Cardiac fibroblast (primary cell): Measurements from ENCODE around the gene MAP2K6.
"Not testable (repeated sequence)": the region's sequence is repeated elsewhere in the genome, so short reads cannot be mapped to it uniquely, and the experiment has no call there.

Experiments
- DNase-seq, 2 donors: peaks; one replicate each; pipeline versions ENCODE4 v3.0.0 to v3.0.0-alpha.2; 2010; ENCODE audit warnings: low read depth in 2 of 2
- H3K4me3 ChIP-seq, 2 donors: replicated peaks in 1 of 2; 1 replicate in 1 of 2; 2 replicates in 1 of 2; pipeline ENCODE4 v1.5.1; 2011; ENCODE audit warnings: low read depth in 2 of 2, low read length in 2 of 2, mild to moderate bottlenecking in 2 of 2, moderate library complexity in 1 of 2
- CTCF ChIP-seq: IDR thresholded peaks from one replicate; pipeline ENCODE4 v1.5.1; 2011; ENCODE audit warnings: low read depth, mild to moderate bottlenecking, low read length, inconsistent platforms

MAP2K6 gene

GRCh38 chr17:69473841-69474831 is 59.6 kb downstream of the MAP2K6 start:
- DNase-seq: peak in 1 of 2 donors; percentile 19
- TF ChIP-seq CTCF: no peak
- no peak overlapping the region for H3K4me3 ChIP-seq

DNA sequence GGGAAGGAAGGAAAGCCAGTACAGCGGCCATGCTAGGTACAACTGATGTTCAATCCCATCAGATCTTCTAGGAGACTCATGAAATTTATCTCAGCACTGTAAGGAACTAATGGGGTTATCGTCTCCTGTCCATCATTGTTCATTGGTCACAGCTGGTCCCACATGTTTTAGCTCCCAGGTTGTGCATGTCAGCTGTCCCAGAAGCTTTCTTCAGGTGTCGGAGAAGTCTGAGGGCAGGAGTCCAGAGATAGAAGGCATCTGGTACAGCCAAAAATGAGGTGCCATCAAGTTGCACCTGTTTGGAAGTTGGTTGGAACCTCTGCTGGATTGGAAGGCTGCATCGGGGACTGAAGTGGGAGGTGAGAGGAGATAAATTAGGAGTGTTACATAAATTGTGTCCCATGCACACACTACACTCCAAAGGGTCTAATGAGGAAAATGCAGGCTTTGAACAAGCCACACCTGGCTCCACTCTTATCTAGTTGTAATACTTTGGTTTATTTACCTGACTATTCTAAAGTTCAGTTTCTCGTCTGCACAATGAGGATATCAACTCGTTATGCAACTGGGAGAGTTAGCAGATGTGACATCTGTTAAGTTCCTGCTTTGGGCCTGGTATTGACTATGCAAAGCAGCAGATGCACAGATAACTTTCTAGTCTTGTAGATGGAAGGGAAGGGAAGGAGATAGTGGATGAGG is 62.9 kb downstream of the MAP2K6 start:
- TF ChIP-seq CTCF: no peak
- H3K4me3 ChIP-seq: no peak overlapping the region
- DNase-seq: no peak

DNA sequence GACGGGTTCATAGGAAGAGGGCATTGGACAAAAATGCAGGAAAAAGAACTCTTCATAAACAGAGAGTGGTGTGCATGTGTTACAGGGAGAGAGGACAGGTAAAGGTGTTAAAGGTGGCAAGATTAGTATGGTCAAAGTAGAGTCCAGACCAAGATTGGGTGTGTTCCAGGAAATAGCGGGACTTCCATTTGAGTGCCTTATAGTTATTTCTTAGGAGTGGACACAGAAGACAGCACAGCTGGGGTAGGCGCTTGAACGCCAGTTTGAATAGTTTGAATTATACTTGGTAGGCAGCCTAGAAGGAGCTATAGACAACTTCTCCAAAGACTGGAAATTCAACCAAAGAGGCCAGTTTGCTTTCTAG is 63.4 kb downstream of the MAP2K6 start:
- no peak overlapping the region for H3K4me3 ChIP-seq
- DNase-seq: no peak
- no peak for TF ChIP-seq CTCF

- no peak overlapping the region for H3K4me3 ChIP-seq
- DNase-seq: no peak
- TF ChIP-seq CTCF: no peak
Observed at GRCh38 chr17:69478916-69479315, 64.4 kb downstream of the MAP2K6 start.

- DNase-seq, H3K4me3 ChIP-seq: not testable (repeated sequence)
Observed at GRCh38 chr17:69479756-69480155, 65.3 kb downstream of the MAP2K6 start.

GRCh38 chr17:69480245-69480644 is 65.7 kb downstream of the MAP2K6 start:
- no peak overlapping the region for H3K4me3 ChIP-seq
- no peak for TF ChIP-seq CTCF
- DNase-seq: no peak

- H3K4me3 ChIP-seq: no peak overlapping the region
- peak; percentile 18 to 24 for DNase-seq
- no peak for TF ChIP-seq CTCF
Observed at GRCh38 chr17:69485251-69485661, 70.8 kb downstream of the MAP2K6 start.
